Measurements from ENCODE around the gene SLC16A6. TPM values are rescaled to one million over a fixed set of nuclear protein-coding genes. Genes with fewer than 3 reads are reported as not detected.

The SLC16A6 gene
- total and polyA plus RNA-seq, 2 of the 4 experiments (the other 2 are of a cell fraction) = 0.22 to 0.54 TPM

DNA sequence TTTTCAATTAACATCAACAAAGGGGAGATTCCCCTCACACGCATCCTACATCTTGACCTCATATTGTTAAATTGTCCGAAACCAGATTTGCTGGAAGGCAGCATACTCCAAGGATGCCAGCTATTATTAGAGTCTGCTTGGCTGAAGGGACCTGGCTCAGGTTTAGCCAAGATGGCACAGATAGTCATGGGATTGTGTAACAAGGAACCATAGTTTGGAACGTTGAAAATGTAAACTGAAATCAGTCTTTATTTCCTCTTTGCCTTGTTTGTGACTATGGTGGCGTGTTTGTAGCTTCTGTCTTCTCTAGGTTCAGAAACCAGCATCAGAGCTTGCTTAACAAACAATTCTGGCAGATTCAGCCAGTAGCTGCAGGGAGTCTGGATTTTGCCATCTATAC is 6.3 kb upstream of the SLC16A6 start:
- POLR2A ChIA-PET (ENCODE audit: unreplicated experiment) = no interaction called here
- H4K8ac ChIP-seq (ENCODE audit: low read depth in 2 of 2, low read length in 2 of 2) = no peak overlapping the region

More for the DNA sequence above, 6.3 kb upstream of the SLC16A6 start:
- no TSS peak for BruUV-seq (replicated peaks)
- H3K56ac ChIP-seq (ENCODE audit: extremely low read depth, insufficient read depth, low read length) = no peak overlapping the region
- no peaks in the 10 kb centered on the region for H3K36me3 ChIP-seq (ENCODE audit: control insufficient read depth, insufficient read depth, low read length)
- CTCF ChIA-PET = interaction anchor here (0.9 kb wide), 1 partner anchor 102 kb away, joined by 3 read pairs; no protein-coding TSS in a partner anchor
- peaks cover 5% of the 10 kb centered on the region for H3K4me1 ChIP-seq (ENCODE audit: control insufficient read depth, insufficient read depth, low read length)
- ATAC-seq (ENCODE audit: low read depth) (no peak; the same call in 1 of the 2 replicates), DNase-seq (no peak)
- no peak overlapping the region for H3K4me3 ChIP-seq (ENCODE audit: insufficient read depth, low read depth, low read length)
- H2AK9ac ChIP-seq (replicated peaks; ENCODE audit: low read depth, low read length, poor library complexity) = no peak overlapping the region
- H3K27ac ChIP-seq (ENCODE audit: insufficient read depth, low read length) = no peak overlapping the region
- dilution Hi-C loops (cut with HindIII; ENCODE audit: low sequenced_read_pairs, unreplicated experiment) = no loop called here
- H2BK120ac ChIP-seq (ENCODE audit: low read depth, low read length) = no peak overlapping the region
- H3K27me3 ChIP-seq (ENCODE audit: control insufficient read depth, insufficient read depth, low read length) = peaks cover 11% of the 10 kb centered on the region
- H3K14ac ChIP-seq (replicated peaks; ENCODE audit: low read depth, low read length) = no peak overlapping the region
- TF ChIP-seq CEBPB (IDR thresholded peaks at IDR 0.05; ENCODE audit: low read depth, low read length) (no peak), RAD21 (IDR thresholded peaks at IDR 0.05; ENCODE audit: low read length) (no peak), POLR2A (IDR thresholded peaks at IDR 0.05; ENCODE audit: low read depth, low read length) (no peak), NFE2L2 (IDR thresholded peaks at IDR 0.05; ENCODE audit: low read depth, low read length) (no peak), FOS (IDR thresholded peaks at IDR 0.05; ENCODE audit: low read depth, low read length) (no peak), RFX5 (IDR thresholded peaks at IDR 0.05; ENCODE audit: low read depth, low read length) (no peak), SMC3 (IDR thresholded peaks at IDR 0.05; ENCODE audit: low read depth, low read length) (no peak), BHLHE40 (IDR thresholded peaks at IDR 0.05; ENCODE audit: low read depth, low read length) (no peak), CHD1 (IDR thresholded peaks at IDR 0.05; ENCODE audit: low read depth, low read length) (no peak), MXI1 (IDR thresholded peaks at IDR 0.05; ENCODE audit: borderline replicate concordance, low read depth, low read length) (no peak), MAZ (IDR thresholded peaks at IDR 0.05; ENCODE audit: borderline replicate concordance, low read depth, low read length) (no peak), RCOR1 (IDR thresholded peaks at IDR 0.05; ENCODE audit: insufficient replicate concordance, low read length) (no peak), MAFK (IDR thresholded peaks at IDR 0.05; ENCODE audit: low read depth, low read length) (no peak)
- TF ChIP-seq, protein P1, sequence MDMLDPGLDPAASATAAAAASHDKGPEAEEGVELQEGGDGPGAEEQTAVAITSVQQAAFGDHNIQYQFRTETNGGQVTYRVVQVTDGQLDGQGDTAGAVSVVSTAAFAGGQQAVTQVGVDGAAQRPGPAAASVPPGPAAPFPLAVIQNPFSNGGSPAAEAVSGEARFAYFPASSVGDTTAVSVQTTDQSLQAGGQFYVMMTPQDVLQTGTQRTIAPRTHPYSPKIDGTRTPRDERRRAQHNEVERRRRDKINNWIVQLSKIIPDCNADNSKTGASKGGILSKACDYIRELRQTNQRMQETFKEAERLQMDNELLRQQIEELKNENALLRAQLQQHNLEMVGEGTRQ (IDR thresholded peaks at IDR 0.05; ENCODE audit: low read depth, low read length) = no peak
- TF ChIP-seq, protein P2, sequence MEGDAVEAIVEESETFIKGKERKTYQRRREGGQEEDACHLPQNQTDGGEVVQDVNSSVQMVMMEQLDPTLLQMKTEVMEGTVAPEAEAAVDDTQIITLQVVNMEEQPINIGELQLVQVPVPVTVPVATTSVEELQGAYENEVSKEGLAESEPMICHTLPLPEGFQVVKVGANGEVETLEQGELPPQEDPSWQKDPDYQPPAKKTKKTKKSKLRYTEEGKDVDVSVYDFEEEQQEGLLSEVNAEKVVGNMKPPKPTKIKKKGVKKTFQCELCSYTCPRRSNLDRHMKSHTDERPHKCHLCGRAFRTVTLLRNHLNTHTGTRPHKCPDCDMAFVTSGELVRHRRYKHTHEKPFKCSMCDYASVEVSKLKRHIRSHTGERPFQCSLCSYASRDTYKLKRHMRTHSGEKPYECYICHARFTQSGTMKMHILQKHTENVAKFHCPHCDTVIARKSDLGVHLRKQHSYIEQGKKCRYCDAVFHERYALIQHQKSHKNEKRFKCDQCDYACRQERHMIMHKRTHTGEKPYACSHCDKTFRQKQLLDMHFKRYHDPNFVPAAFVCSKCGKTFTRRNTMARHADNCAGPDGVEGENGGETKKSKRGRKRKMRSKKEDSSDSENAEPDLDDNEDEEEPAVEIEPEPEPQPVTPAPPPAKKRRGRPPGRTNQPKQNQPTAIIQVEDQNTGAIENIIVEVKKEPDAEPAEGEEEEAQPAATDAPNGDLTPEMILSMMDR (conservative IDR thresholded peaks at IDR 0.05; ENCODE audit: low read depth, low read length) = no peak
- TF ChIP-seq, protein P3, sequence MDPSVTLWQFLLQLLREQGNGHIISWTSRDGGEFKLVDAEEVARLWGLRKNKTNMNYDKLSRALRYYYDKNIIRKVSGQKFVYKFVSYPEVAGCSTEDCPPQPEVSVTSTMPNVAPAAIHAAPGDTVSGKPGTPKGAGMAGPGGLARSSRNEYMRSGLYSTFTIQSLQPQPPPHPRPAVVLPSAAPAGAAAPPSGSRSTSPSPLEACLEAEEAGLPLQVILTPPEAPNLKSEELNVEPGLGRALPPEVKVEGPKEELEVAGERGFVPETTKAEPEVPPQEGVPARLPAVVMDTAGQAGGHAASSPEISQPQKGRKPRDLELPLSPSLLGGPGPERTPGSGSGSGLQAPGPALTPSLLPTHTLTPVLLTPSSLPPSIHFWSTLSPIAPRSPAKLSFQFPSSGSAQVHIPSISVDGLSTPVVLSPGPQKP (IDR thresholded peaks at IDR 0.05; ENCODE audit: borderline replicate concordance, low read depth, low read length) = no peak
- H3K18ac ChIP-seq (ENCODE audit: low read depth, low read length) = no peak overlapping the region
- no peak overlapping the region for H4K5ac ChIP-seq (ENCODE audit: low read depth, low read length)
- H3K79me1 ChIP-seq (ENCODE audit: low read depth in 1 of 2, low read length in 2 of 2) = no peaks in the 10 kb centered on the region
- intact Hi-C loops (cut with micrococcal nuclease) = no loop called here
- H3K9me1 ChIP-seq (ENCODE audit: insufficient read depth, low read length) = no peaks in the 10 kb centered on the region
- no peak overlapping the region for H3K23ac ChIP-seq (ENCODE audit: low read depth, low read length)
- in situ Hi-C loops (cut with MboI; ENCODE audit: low sequenced_read_pairs) = no loop called here
- H2BK5ac ChIP-seq (ENCODE audit: low read depth, low read length, poor library complexity, severe bottlenecking) = no peak overlapping the region
- no peak overlapping the region for H4K91ac ChIP-seq (ENCODE audit: insufficient read depth, low read depth, low read length)
- no peak overlapping the region for H2AK5ac ChIP-seq (ENCODE audit: low read depth, low read length)
- H3K9me3 ChIP-seq (ENCODE audit: control insufficient read depth, insufficient read depth, low read length) = no peaks in the 10 kb centered on the region; the same call in 1 of the 2 replicates
- H3K4ac ChIP-seq (ENCODE audit: low read depth, low read length) = no peak overlapping the region
- no peak overlapping the region for H3K9ac ChIP-seq (ENCODE audit: low read depth, low read length)
- WGBS, 2 experiments (ENCODE audit: extremely low coverage in 2 of 2, insufficient read length in 1 of 2) = 14% methylated on average over 1 of the region's 4 CpGs; no CpG with 5 or more reads in 1 of the 2 experiments
- no peak overlapping the region for H2AFZ ChIP-seq (replicated peaks; ENCODE audit: low read length, poor library complexity)
- no peaks in the 10 kb centered on the region; the same call in 1 of the 2 replicates for H4K20me1 ChIP-seq (ENCODE audit: insufficient read depth, low read length)
- H3K4me2 ChIP-seq (ENCODE audit: low read depth, low read length) = no peak overlapping the region
- H2BK15ac ChIP-seq (ENCODE audit: low read depth, low read length) = no peak overlapping the region
- no peak overlapping the region for H2BK20ac ChIP-seq (ENCODE audit: low read depth, low read length)
